ENCODE measurements around the gene ANO5.

- no peak for TF ChIP-seq POLR2A (IDR thresholded peaks at IDR 0.05)
- no peak for TF ChIP-seq CTCF (IDR thresholded peaks at IDR 0.05)
Measured at GRCh38 chr11:22161489-22161888, 31.4 kb upstream of the ANO5 start.
